ENCODE results near the gene TERF2IP. TPM values are rescaled to one million over a fixed set of nuclear protein-coding genes. Genes with fewer than 3 reads are reported as not detected.

TERF2IP gene
- total RNA-seq, 1 experiment from 2014 or later: 73.9 TPM

DNA sequence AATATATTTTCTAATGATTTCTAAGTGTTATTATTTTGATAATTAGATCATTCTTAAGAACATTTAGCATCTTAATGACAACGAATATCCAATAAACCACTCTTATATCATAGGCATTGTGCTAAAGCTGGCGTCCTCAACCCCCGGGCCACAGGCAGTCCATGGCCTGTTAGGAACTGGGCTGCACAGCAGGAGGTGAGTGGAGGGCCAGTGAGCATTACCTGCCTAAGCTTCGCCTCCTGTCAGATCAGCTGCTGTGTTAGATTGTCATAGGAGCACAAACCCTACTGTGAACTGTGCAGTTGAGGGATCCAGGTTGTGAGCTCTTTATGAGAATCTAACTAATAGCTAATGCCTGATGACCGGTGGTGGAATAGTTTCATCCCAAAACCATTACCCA lies 50.0 kb downstream of the TERF2IP start:
- CTCF ChIA-PET: interaction anchor here (0.5 kb wide), 1 partner anchor 943 kb away, joined by 6 read pairs; no protein-coding TSS in a partner anchor
- Mint-ChIP-seq H3K27ac (ENCODE audit: low read depth, unreplicated experiment) (no peak overlapping the region), H3K9me3 (ENCODE audit: unreplicated experiment) (no peaks in the 10 kb centered on the region), H3K36me3 (ENCODE audit: insufficient read depth, unreplicated experiment) (no peaks in the 10 kb centered on the region), H3K27me3 (ENCODE audit: insufficient read depth, unreplicated experiment) (no peaks in the 10 kb centered on the region), H3K4me3 (ENCODE audit: unreplicated experiment) (no peak overlapping the region), H3K4me1 (ENCODE audit: insufficient read depth, unreplicated experiment) (peaks cover under 1% of the 10 kb centered on the region)
- intact Hi-C loops (cut with micrococcal nuclease): no loop called here
- POLR2A ChIA-PET: interaction anchor here (0.6 kb wide), 1 partner anchor 17 kb away, joined by 3 read pairs; no protein-coding TSS in a partner anchor
- TF ChIP-seq, protein P1, sequence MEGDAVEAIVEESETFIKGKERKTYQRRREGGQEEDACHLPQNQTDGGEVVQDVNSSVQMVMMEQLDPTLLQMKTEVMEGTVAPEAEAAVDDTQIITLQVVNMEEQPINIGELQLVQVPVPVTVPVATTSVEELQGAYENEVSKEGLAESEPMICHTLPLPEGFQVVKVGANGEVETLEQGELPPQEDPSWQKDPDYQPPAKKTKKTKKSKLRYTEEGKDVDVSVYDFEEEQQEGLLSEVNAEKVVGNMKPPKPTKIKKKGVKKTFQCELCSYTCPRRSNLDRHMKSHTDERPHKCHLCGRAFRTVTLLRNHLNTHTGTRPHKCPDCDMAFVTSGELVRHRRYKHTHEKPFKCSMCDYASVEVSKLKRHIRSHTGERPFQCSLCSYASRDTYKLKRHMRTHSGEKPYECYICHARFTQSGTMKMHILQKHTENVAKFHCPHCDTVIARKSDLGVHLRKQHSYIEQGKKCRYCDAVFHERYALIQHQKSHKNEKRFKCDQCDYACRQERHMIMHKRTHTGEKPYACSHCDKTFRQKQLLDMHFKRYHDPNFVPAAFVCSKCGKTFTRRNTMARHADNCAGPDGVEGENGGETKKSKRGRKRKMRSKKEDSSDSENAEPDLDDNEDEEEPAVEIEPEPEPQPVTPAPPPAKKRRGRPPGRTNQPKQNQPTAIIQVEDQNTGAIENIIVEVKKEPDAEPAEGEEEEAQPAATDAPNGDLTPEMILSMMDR (IDR thresholded peaks at IDR 0.05; ENCODE audit: unreplicated experiment): no peak
- BruUV-seq (replicated peaks): no TSS peak
- no peak for DNase-seq (ENCODE audit: unreplicated experiment)

DNA sequence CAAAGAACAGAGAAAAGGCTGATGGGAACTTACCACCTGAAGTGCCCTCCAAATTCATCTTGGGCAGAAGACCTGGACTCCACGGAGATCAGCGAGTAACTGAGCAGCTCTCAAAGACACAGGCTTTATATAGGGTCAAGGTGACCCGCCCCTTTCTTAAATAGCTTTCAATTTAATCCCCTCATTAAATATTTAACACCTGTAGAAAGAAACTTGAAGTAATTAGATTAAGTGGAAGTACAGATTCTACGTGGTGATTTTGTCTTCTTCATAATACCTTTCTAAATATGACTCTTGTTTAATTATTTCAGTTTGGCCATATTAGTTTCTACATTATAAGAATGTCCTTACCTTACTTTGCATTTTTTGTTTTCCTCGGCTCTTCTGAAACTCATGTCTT lies 53.8 kb downstream of the TERF2IP start, which contains the start of gene DUXB:
TSS of gene DUXB (minus strand) at position 101 of the 400 bp plus-strand sequence. CDS start at position 58, 43 bp downstream.
- no peaks in the 10 kb centered on the region for H3K9me3 Mint-ChIP-seq (ENCODE audit: unreplicated experiment)
- TF ChIP-seq, protein P1 (IDR thresholded peaks at IDR 0.05; ENCODE audit: unreplicated experiment): no peak
- intact Hi-C loops (cut with micrococcal nuclease): loop anchor here (10.0 kb wide), 1 partner anchor 53 kb away; no protein-coding TSS in a partner anchor
- H3K27ac Mint-ChIP-seq (ENCODE audit: low read depth, unreplicated experiment): no peak within 1 kb of the TSS
- H3K27me3 Mint-ChIP-seq (ENCODE audit: insufficient read depth, unreplicated experiment): no peaks in the 10 kb centered on the region
- DNase-seq (ENCODE audit: unreplicated experiment): no peak
- ChIA-PET CTCF (no interaction called here), POLR2A (no interaction called here)
- H3K36me3 Mint-ChIP-seq (ENCODE audit: insufficient read depth, unreplicated experiment): no peaks in the 10 kb centered on the region
- peaks cover 5% of the 10 kb centered on the region for H3K4me1 Mint-ChIP-seq (ENCODE audit: insufficient read depth, unreplicated experiment)
- BruUV-seq (replicated peaks): no TSS peak
- H3K4me3 Mint-ChIP-seq (ENCODE audit: unreplicated experiment): no peak within 1 kb of the TSS

DNA sequence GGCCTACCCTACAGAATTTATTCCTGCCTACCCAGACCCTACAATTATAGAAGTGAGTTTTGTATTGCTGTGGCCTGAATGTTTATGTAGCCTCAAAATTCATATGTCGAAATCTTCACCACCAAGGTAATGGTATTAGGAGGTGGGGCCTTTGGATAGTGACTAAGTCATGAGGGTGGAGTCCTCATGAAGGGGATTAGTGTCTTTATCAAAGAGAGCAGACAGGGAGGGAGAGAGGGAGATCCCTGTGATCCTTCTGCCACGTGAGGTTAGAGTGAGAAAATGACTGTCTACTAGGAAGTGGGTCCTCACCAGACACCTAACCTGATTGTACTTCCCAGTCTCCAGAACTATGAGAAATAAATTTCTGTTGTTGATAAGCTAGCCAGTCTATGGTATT lies 54.7 kb downstream of the TERF2IP start:
- peak; percentile 47 for DNase-seq (ENCODE audit: unreplicated experiment)
- ChIA-PET POLR2A (no interaction called here), CTCF (no interaction called here)
- H3K4me3 Mint-ChIP-seq (ENCODE audit: unreplicated experiment): no peak overlapping the region
- H3K9me3 Mint-ChIP-seq (ENCODE audit: unreplicated experiment): no peaks in the 10 kb centered on the region
- BruUV-seq (replicated peaks): no TSS peak
- TF ChIP-seq, protein P1 (IDR thresholded peaks at IDR 0.05; ENCODE audit: unreplicated experiment): no peak
- intact Hi-C loops (cut with micrococcal nuclease): loop anchor here (10.0 kb wide), 1 partner anchor 53 kb away; no protein-coding TSS in a partner anchor
- H3K27ac Mint-ChIP-seq (ENCODE audit: low read depth, unreplicated experiment): no peak overlapping the region
- peaks cover 5% of the 10 kb centered on the region for H3K4me1 Mint-ChIP-seq (ENCODE audit: insufficient read depth, unreplicated experiment)
- no peaks in the 10 kb centered on the region for H3K27me3 Mint-ChIP-seq (ENCODE audit: insufficient read depth, unreplicated experiment)
- no peaks in the 10 kb centered on the region for H3K36me3 Mint-ChIP-seq (ENCODE audit: insufficient read depth, unreplicated experiment)

DNA sequence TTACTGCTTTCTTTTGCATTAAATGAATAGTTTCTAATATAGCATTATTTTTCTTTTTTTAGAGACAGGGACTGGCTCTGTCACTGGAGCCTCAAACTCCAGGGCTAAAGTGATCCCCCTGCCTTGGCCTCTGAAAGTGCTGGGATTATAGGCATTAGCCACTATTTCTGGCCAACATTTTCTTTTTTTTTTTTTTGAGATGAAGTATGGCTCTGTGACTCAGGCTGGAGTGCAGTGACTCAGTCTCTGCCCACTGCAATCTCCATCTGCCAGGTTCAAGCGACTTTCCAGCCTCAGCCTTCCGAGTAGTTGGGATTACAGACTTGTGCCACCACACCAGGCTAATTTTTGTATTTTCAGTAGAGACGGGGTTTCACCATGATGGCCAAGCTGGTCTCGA lies 55.7 kb downstream of the TERF2IP start:
- BruUV-seq (replicated peaks): no TSS peak
- Mint-ChIP-seq H3K4me3 (ENCODE audit: unreplicated experiment) (no peak overlapping the region), H3K36me3 (ENCODE audit: insufficient read depth, unreplicated experiment) (no peaks in the 10 kb centered on the region), H3K27ac (ENCODE audit: low read depth, unreplicated experiment) (no peak overlapping the region), H3K27me3 (ENCODE audit: insufficient read depth, unreplicated experiment) (no peaks in the 10 kb centered on the region), H3K4me1 (ENCODE audit: insufficient read depth, unreplicated experiment) (peaks cover 5% of the 10 kb centered on the region), H3K9me3 (ENCODE audit: unreplicated experiment) (no peaks in the 10 kb centered on the region)
- TF ChIP-seq, protein P1 (IDR thresholded peaks at IDR 0.05; ENCODE audit: unreplicated experiment): no peak
- ChIA-PET POLR2A (no interaction called here), CTCF (interaction anchor here (0.6 to 0.7 kb wide), 2 partner anchors 48 to 1202 kb away, joined by 3 to 4 read pairs; no protein-coding TSS in a partner anchor)
- peak; percentile 16 for DNase-seq (ENCODE audit: unreplicated experiment)
- intact Hi-C loops (cut with micrococcal nuclease): loop anchor here (10.0 kb wide), 1 partner anchor 51 kb away; no protein-coding TSS in a partner anchor

Other genes starting within 250 kb of the TERF2IP start
- 41.3 and 44.7 TPM in 2 replicates for gene CFDP1, start 214.3 kb upstream of the TERF2IP start, total RNA-seq (2022)
- 20.1 and 21.8 TPM in 2 replicates for gene TMEM170A, start 183.1 kb upstream of the TERF2IP start, total RNA-seq (2022)
- gene CHST6, start 152.3 kb upstream of the TERF2IP start, total RNA-seq (2022): 0.16 and 0.42 TPM in 2 replicates
- gene CHST5, start 111.7 kb upstream of the TERF2IP start, total RNA-seq (2022): not detected in 2 replicates
- 18.6 and 21.1 TPM in 2 replicates for gene TMEM231, start 91.5 kb upstream of the TERF2IP start, total RNA-seq (2022)
- 61.5 and 70.5 TPM in 2 replicates for gene GABARAPL2, start 81.4 kb upstream of the TERF2IP start, total RNA-seq (2022)
- gene ADAT1, start 24.5 kb upstream of the TERF2IP start, total RNA-seq (2022): 48.7 and 60.2 TPM in 2 replicates
- gene KARS1, start 108 bp upstream of the TERF2IP start, total RNA-seq (2022): 213 and 219 TPM in 2 replicates
- gene CPHXL2, start 29.2 kb downstream of the TERF2IP start, total RNA-seq (2022): not detected in 2 replicates
- not detected in 2 replicates for gene DUXB, start 53.7 kb downstream of the TERF2IP start, total RNA-seq (2022)
- gene CPHXL, start 78.7 kb downstream of the TERF2IP start, total RNA-seq (2022): not detected in 2 replicates

All from MCF 10A (cell line).